Anterior cingulate cortex (tissue), 58 donors: Measurements from ENCODE around the gene ARPC1B.
"Not testable (repeated sequence)": the region's sequence is repeated elsewhere in the genome, so short reads cannot be mapped to it uniquely, and the experiment has no call there.

Experiments
- DNase-seq, 58 donors: peaks; one replicate each; lab custom pipeline; 2025; lab: John Stamatoyannopoulos, UW

The ARPC1B gene

GRCh38 chr7:99406557-99406956, 32.0 kb downstream of the ARPC1B start:
- no peak for DNase-seq

- DNase-seq: peak in 33 of 58 donors; percentile 8 to 66 (median 41)
Measured at GRCh38 chr7:99407872-99408378, 33.4 kb downstream of the ARPC1B start.

GRCh38 chr7:99408379-99409191, 34.1 kb downstream of the ARPC1B start, which contains the start of the genes BUD31 and PDAP1:
BUD31 (plus strand) TSS chr7:99408969; CDS start chr7:99411093, 2,124 bp downstream.
PDAP1 (minus strand) TSS chr7:99408597; CDS start chr7:99408548, 49 bp downstream.
- DNase-seq: peak; percentile 68 to 100 (median 95)

GRCh38 chr7:99409192-99409572, 34.7 kb downstream of the ARPC1B start:
- peak in 2 of 58 donors; percentile 31 to 48 for DNase-seq

GRCh38 chr7:99409806-99410205, 35.3 kb downstream of the ARPC1B start:
- no peak for DNase-seq

GRCh38 chr7:99410635-99411034, 36.1 kb downstream of the ARPC1B start:
- no peak for DNase-seq

- DNase-seq: peak in 36 of 58 donors; percentile 3 to 74 (median 37)
Measured at GRCh38 chr7:99415513-99416127, 41.1 kb downstream of the ARPC1B start.

GRCh38 chr7:99418260-99418659, 43.7 kb downstream of the ARPC1B start:
- DNase-seq: no peak

- no peak for DNase-seq
Measured at GRCh38 chr7:99419323-99420021, 44.9 kb downstream of the ARPC1B start.

- DNase-seq: no peak
Measured at GRCh38 chr7:99420213-99420612, 45.7 kb downstream of the ARPC1B start.

- DNase-seq: no peak
Measured at GRCh38 chr7:99420986-99421385, 46.5 kb downstream of the ARPC1B start.

- no peak for DNase-seq
Measured at GRCh38 chr7:99422186-99422585, 47.7 kb downstream of the ARPC1B start.

GRCh38 chr7:99422625-99423024, 48.1 kb downstream of the ARPC1B start:
- DNase-seq: no peak

GRCh38 chr7:99424932-99425730, 50.6 kb downstream of the ARPC1B start:
- no peak for DNase-seq

- no peak for DNase-seq
Measured at GRCh38 chr7:99428972-99429566, 54.5 kb downstream of the ARPC1B start.

GRCh38 chr7:99429756-99430155, 55.2 kb downstream of the ARPC1B start:
- DNase-seq: no peak

GRCh38 chr7:99431756-99432540, 57.4 kb downstream of the ARPC1B start:
- not testable (repeated sequence) for DNase-seq

GRCh38 chr7:99433158-99433557, 58.6 kb downstream of the ARPC1B start:
- DNase-seq: no peak
